ENCODE measurements around the gene NXN. TPM values are rescaled to one million over a fixed set of nuclear protein-coding genes. Genes with fewer than 3 reads are reported as not detected.
"Not testable (repeated sequence)": the region's sequence is repeated elsewhere in the genome, so short reads cannot be mapped to it uniquely, and the experiment has no call there.

NXN gene
- polyA plus RNA-seq, 1 experiment = 88.8 TPM

DNA sequence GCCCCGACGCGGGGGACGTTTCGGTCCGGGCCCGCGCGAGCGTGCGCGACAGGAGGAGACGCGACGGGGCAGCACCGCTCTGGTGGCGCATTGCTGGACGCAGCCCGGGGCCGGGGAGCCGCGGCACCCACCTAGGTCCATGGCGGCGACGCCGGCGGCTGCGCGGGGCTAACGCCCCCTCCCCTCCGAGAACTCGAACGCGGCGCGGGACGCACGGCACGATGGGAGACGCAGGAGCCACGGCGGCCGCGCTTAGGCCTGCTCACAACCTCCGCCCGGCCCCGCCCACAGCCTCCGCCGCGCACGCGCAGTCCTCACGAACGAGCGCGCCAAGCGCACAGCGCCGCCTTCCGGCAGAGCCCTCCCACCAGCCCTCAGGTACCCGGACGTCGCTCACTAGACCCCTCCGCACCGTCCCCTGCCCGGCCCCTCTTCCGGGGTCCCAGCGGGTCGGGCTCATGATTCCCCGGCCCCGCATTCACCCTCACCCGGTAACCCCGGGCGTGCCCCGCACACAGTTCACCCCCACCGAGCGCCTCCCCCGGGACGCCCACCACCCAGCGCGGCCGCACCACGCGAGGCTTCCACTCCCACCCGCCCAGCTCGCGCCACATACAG, 227.5 kb downstream of the NXN start, which contains the start of gene GEMIN4:
GEMIN4 (minus strand) TSS at position 263 of the 618 bp plus-strand sequence; CDS start at position 141, 122 bp downstream.
- peaks cover 6% of the 10 kb centered on the region for H3K36me3 ChIP-seq (ENCODE audit: control insufficient read depth, insufficient read depth, low read length)
- TF ChIP-seq CTCF (IDR thresholded peaks at IDR 0.05; ENCODE audit: insufficient read depth, low read depth, low read length) = peak; percentile 87
- CTCF ChIA-PET = interaction anchor here (0.6 to 4.0 kb wide), 15 partner anchors 8 to 366 kb away, joined by 3 to 21 read pairs (median 4); partner anchors contain the start of genes GLOD4, MRM3 and NXN
- peak within 1 kb of the TSS; percentile 69 for H3K4me3 ChIP-seq (ENCODE audit: low read depth, low read length)
- peak; percentile 25 for DNase-seq (ENCODE audit: low read depth)
- H3K27me3 ChIP-seq (ENCODE audit: control insufficient read depth, insufficient read depth, low read length) = no peaks in the 10 kb centered on the region
- POLR2A ChIA-PET = interaction anchor here (0.7 kb wide), 1 partner anchor 249 kb away, joined by 3 read pairs; no protein-coding TSS in a partner anchor

DNA sequence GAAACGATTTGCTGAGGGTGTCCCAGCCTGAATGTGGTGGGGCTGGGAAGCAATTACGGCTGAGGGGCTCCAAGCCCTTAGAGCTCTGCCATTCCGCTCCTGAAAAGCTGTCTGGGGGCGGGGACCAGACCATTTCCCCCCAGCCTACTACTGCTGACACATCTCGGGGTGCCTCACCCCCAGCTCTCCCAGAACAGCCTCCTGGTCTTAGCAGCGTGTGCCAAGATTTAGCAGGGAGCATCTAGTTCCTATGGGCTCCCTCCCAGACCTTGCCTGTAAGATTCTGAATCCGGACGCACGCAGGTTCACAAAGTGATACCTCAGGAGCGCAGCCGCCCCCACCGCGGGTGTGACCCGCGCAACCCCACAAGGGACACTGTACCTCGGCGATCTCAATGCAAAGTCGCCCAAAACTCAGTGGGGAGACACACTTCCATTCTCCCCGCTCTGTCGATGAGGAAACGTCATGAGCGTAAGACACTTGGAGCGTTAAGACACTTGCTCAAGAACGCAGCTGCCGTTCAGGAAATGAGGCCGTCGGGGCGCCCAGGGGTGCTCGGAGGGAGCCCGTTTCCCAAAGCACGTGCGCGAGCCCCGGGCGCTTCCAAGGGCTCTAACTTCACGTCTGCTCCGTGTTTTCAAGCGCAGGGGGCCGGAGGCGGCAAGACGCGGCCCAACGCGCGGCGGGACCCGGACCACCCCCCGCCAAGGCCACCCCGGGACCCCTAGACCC, 228.1 kb downstream of the NXN start:
- H3K4me3 ChIP-seq (ENCODE audit: low read depth, low read length) = peak overlapping the region; percentile 69
- POLR2A ChIA-PET = no interaction called here
- no peak for DNase-seq (ENCODE audit: low read depth)
- no peaks in the 10 kb centered on the region for H3K27me3 ChIP-seq (ENCODE audit: control insufficient read depth, insufficient read depth, low read length)
- TF ChIP-seq CTCF (IDR thresholded peaks at IDR 0.05; ENCODE audit: insufficient read depth, low read depth, low read length) = no peak
- peaks cover 12% of the 10 kb centered on the region for H3K36me3 ChIP-seq (ENCODE audit: control insufficient read depth, insufficient read depth, low read length)
- CTCF ChIA-PET = interaction anchor here (0.6 to 4.0 kb wide), 5 partner anchors 14 to 366 kb away, joined by 3 to 21 read pairs (median 4); no protein-coding TSS in a partner anchor

GRCh38 chr17:750431-751037, 229.0 kb downstream of the NXN start:
- no peak for DNase-seq (ENCODE audit: low read depth)
- no peak overlapping the region for H3K4me3 ChIP-seq (ENCODE audit: low read depth, low read length)
- H3K27me3 ChIP-seq (ENCODE audit: control insufficient read depth, insufficient read depth, low read length) = no peaks in the 10 kb centered on the region
- POLR2A ChIA-PET = no interaction called here
- TF ChIP-seq CTCF (IDR thresholded peaks at IDR 0.05; ENCODE audit: insufficient read depth, low read depth, low read length) = no peak
- CTCF ChIA-PET = interaction anchor here (0.6 to 4.0 kb wide), 6 partner anchors 13 to 365 kb away, joined by 3 to 21 read pairs (median 4); no protein-coding TSS in a partner anchor
- H3K36me3 ChIP-seq (ENCODE audit: control insufficient read depth, insufficient read depth, low read length) = peaks cover 19% of the 10 kb centered on the region

DNA sequence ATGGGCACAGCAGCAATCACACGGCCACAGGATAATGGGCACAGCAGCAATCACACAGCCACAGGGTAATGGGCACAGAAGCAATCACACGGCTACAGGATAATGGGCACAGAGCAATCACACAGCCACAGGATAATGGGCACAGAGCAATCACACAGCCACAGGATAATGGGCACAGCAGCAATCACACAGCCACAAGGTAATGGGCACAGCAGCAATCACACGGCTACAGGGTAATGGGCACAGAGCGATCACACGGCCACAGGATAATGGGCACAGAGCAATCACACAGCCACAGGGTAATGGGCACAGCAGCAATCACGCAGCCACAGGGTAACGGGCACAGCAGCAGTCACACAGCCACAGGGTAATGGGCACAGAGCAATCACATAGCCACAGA, 230.2 kb downstream of the NXN start:
- H3K27me3 ChIP-seq (ENCODE audit: control insufficient read depth, insufficient read depth, low read length); H3K4me3 ChIP-seq (ENCODE audit: low read depth, low read length); POLR2A ChIA-PET; DNase-seq (ENCODE audit: low read depth): not testable (repeated sequence)
- CTCF ChIA-PET = interaction anchor here (4.0 kb wide), 1 partner anchor 12 kb away, joined by 21 read pairs; no protein-coding TSS in a partner anchor
- peaks cover 26% of the 10 kb centered on the region for H3K36me3 ChIP-seq (ENCODE audit: control insufficient read depth, insufficient read depth, low read length)

Small RNA genes within 50 kb of the gene (small RNA-seq; reads per million reads assigned to genes)
- not detected for gene MIR3183 (ENCODE audit: insufficient read length, low read depth, low replicate concordance)

Other genes with a start within 250 kb of the NXN start
- gene TLCD3A, start 247.2 kb downstream of the NXN start, polyA plus RNA-seq (2011; rRNA removed) = 37.7 and 45.8 TPM in 2 replicates
- 10.0 and 15.7 TPM in 2 replicates for gene GEMIN4, start 227.5 kb downstream of the NXN start, polyA plus RNA-seq (2011; rRNA removed)
- gene GLOD4, start 197.5 kb downstream of the NXN start, polyA plus RNA-seq (2011; rRNA removed) = 15.8 and 28.3 TPM in 2 replicates
- 9.8 and 10.1 TPM in 2 replicates for gene MRM3, start 197.4 kb downstream of the NXN start, polyA plus RNA-seq (2011; rRNA removed)
- 12.6 and 14.3 TPM in 2 replicates for gene TIMM22, start 17.4 kb upstream of the NXN start, polyA plus RNA-seq (2011; rRNA removed)
- gene ABR, start 200.2 kb upstream of the NXN start, polyA plus RNA-seq (2011; rRNA removed) = 32.7 and 65.4 TPM in 2 replicates